NCI-H446 (cell line): ENCODE measurements around the gene CARD10.
"Not testable (repeated sequence)": the region's sequence is repeated elsewhere in the genome, so short reads cannot be mapped to it uniquely, and the experiment has no call there.

Experiments
- DNase-seq, 2 experiments: peaks; one replicate each; lab custom pipeline; 2025; lab: John Stamatoyannopoulos, UW

Gene CARD10

GRCh38 chr22:37553725-37554124 is 34.5 kb upstream of the CARD10 start:
- no peak for DNase-seq

- no peak for DNase-seq
Measured at GRCh38 chr22:37552524-37553163, 33.4 kb upstream of the CARD10 start.

GRCh38 chr22:37551981-37552380 is 32.8 kb upstream of the CARD10 start:
- no peak for DNase-seq

- DNase-seq, result not testable (repeated sequence)
Measured at GRCh38 chr22:37550921-37551320, 31.7 kb upstream of the CARD10 start.

GRCh38 chr22:37549704-37550059 is 30.5 kb upstream of the CARD10 start:
- DNase-seq, result no peak

GRCh38 chr22:37547251-37547741 is 28.1 kb upstream of the CARD10 start:
- DNase-seq, result no peak

- no peak for DNase-seq
Measured at GRCh38 chr22:37546437-37547250, 27.4 kb upstream of the CARD10 start.

GRCh38 chr22:37545703-37546436 is 26.7 kb upstream of the CARD10 start:
- no peak for DNase-seq

GRCh38 chr22:37544955-37545702 is 25.9 kb upstream of the CARD10 start:
- DNase-seq, result peak in 1 of 2 experiments; percentile 12

- no peak for DNase-seq
Measured at GRCh38 chr22:37542959-37543358, 23.7 kb upstream of the CARD10 start.

- DNase-seq, result not testable (repeated sequence)
Measured at GRCh38 chr22:37542416-37542815, 23.2 kb upstream of the CARD10 start.

- DNase-seq, result not testable (repeated sequence)
Measured at GRCh38 chr22:37539790-37540189, 20.6 kb upstream of the CARD10 start.

- peak; percentile 42 to 87 for DNase-seq
Measured at GRCh38 chr22:37538590-37539357, 19.6 kb upstream of the CARD10 start.

GRCh38 chr22:37535159-37535558 is 15.9 kb upstream of the CARD10 start:
- no peak for DNase-seq

GRCh38 chr22:37534445-37534844 is 15.2 kb upstream of the CARD10 start:
- DNase-seq, result no peak

- DNase-seq, result peak in 1 of 2 experiments; percentile 16
Measured at GRCh38 chr22:37533995-37534394, 14.8 kb upstream of the CARD10 start.

GRCh38 chr22:37529652-37530345 is 10.6 kb upstream of the CARD10 start:
- no peak for DNase-seq

- not testable (repeated sequence) for DNase-seq
Measured at GRCh38 chr22:37527952-37528351, 8.7 kb upstream of the CARD10 start.

GRCh38 chr22:37527081-37527752 is 8.0 kb upstream of the CARD10 start:
- not testable (repeated sequence) for DNase-seq

GRCh38 chr22:37526376-37526775 is 7.2 kb upstream of the CARD10 start:
- no peak for DNase-seq
